Activated T-helper 2 cell treated with anti-CD3 and anti-CD28 coated beads, Interferon-gamma antibody, Interleukin-2, Interleukin-4, amounts not matched to agents 10 μg/mL and 5 μg/mL and 100 μg/mL, durations not matched to agents 14 hours and 24 hours and 36 hours (primary cell): Measurements from ENCODE around the gene HEXB. TPM values are rescaled to one million over a fixed set of nuclear protein-coding genes. Genes with fewer than 3 reads are reported as not detected.

Experiments used
- DNase-seq: peaks from one replicate; pipeline ENCODE4 v3.0.0; 2021; ENCODE audit warnings: low spot score
- H3K27ac Mint-ChIP-seq: one replicate; pipeline ENCODE4 v1.8.0; 2021; ENCODE audit warnings: mixed read lengths
- H3K27me3 Mint-ChIP-seq: one replicate; pipeline ENCODE4 v1.8.0; 2021; ENCODE audit warnings: low read depth, mixed read lengths
- H3K36me3 Mint-ChIP-seq: one replicate; pipeline ENCODE4 v1.8.0; 2021; ENCODE audit warnings: low read depth, mixed read lengths
- H3K4me1 Mint-ChIP-seq: one replicate; pipeline ENCODE4 v1.8.0; 2021; ENCODE audit warnings: low read depth, mixed read lengths
- H3K4me3 Mint-ChIP-seq: one replicate; pipeline ENCODE4 v1.8.0; 2021; ENCODE audit warnings: low read depth, mild to moderate bottlenecking, moderate library complexity, mixed read lengths
- H3K9me3 Mint-ChIP-seq: one replicate; pipeline ENCODE4 v1.8.0; 2021; ENCODE audit warnings: mixed read lengths
- intact Hi-C: fragments of 100-400 bp; cut with micrococcal nuclease; formaldehyde crosslinking; loops from one replicate; pipeline ENCODE4 v1.15.1; 2023
- total RNA-seq: library from RNA; stranded (reverse); gene quantifications from 2 replicates; pipeline ENCODE4 v1.2.3, GENCODE V29; 2022

HEXB gene
- 56.6 and 59.0 TPM in 2 replicates for total RNA-seq

- intact Hi-C loops, result loop anchor here (2.0 to 10.0 kb wide), 2 partner anchors 82 to 370 kb away; partner anchors contain the start of genes GCNT4, GFM2 and NSA2
- Mint-ChIP-seq H3K27ac (peak within 1 kb of the TSS; percentile 23), H3K9me3 (no peaks in the 10 kb centered on the region), H3K36me3 (peaks cover 24% of the 10 kb centered on the region), H3K4me3 (peak within 1 kb of the TSS; percentile 81), H3K27me3 (peaks cover 17% of the 10 kb centered on the region), H3K4me1 (peaks cover 17% of the 10 kb centered on the region)
- peak; percentile 79 for DNase-seq
Measured at GRCh38 chr5:74684900-74685851, at the start of gene HEXB. HEXB (plus strand) TSS chr5:74685233; CDS start chr5:74685261, 28 bp downstream.

- peaks cover 50% of the 10 kb centered on the region for H3K27me3 Mint-ChIP-seq
- H3K9me3 Mint-ChIP-seq, result no peaks in the 10 kb centered on the region
- intact Hi-C loops, result no loop called here
- DNase-seq, result no peak
- H3K4me1 Mint-ChIP-seq, result peaks cover 25% of the 10 kb centered on the region
- no peaks in the 10 kb centered on the region for H3K36me3 Mint-ChIP-seq
- no peak overlapping the region for H3K4me3 Mint-ChIP-seq
- H3K27ac Mint-ChIP-seq, result no peak overlapping the region
Measured at GRCh38 chr5:74636149-74636548, 48.9 kb upstream of the HEXB start.

GRCh38 chr5:74636552-74636951 is 48.5 kb upstream of the HEXB start:
- H3K27ac Mint-ChIP-seq, result no peak overlapping the region
- peaks cover 24% of the 10 kb centered on the region for H3K4me1 Mint-ChIP-seq
- no peak overlapping the region for H3K4me3 Mint-ChIP-seq
- no peak for DNase-seq
- peaks cover 53% of the 10 kb centered on the region for H3K27me3 Mint-ChIP-seq
- intact Hi-C loops, result no loop called here
- H3K36me3 Mint-ChIP-seq, result no peaks in the 10 kb centered on the region
- H3K9me3 Mint-ChIP-seq, result no peaks in the 10 kb centered on the region

- peaks cover 72% of the 10 kb centered on the region for H3K27me3 Mint-ChIP-seq
- H3K4me3 Mint-ChIP-seq, result no peak overlapping the region
Measured at GRCh38 chr5:74638544-74638969, 46.5 kb upstream of the HEXB start.

GRCh38 chr5:74638970-74639806 is 45.8 kb upstream of the HEXB start:
- Mint-ChIP-seq H3K36me3 (no peaks in the 10 kb centered on the region), H3K9me3 (no peaks in the 10 kb centered on the region), H3K4me3 (peak overlapping the region; percentile 79), H3K27ac (no peak overlapping the region), H3K4me1 (peaks cover 22% of the 10 kb centered on the region), H3K27me3 (peaks cover 77% of the 10 kb centered on the region)
- DNase-seq, result no peak
- intact Hi-C loops, result loop anchor here (1.0 kb wide), 1 partner anchor 8 kb away; no protein-coding TSS in a partner anchor

More at GRCh38 chr5:74638544-74638969, 46.5 kb upstream of the HEXB start:
- DNase-seq, result no peak
- intact Hi-C loops, result no loop called here
- no peaks in the 10 kb centered on the region for H3K9me3 Mint-ChIP-seq
- H3K27ac Mint-ChIP-seq, result no peak overlapping the region
- peaks cover 22% of the 10 kb centered on the region for H3K4me1 Mint-ChIP-seq
- no peaks in the 10 kb centered on the region for H3K36me3 Mint-ChIP-seq

GRCh38 chr5:74639807-74640449 is 45.1 kb upstream of the HEXB start:
- peaks cover 22% of the 10 kb centered on the region for H3K4me1 Mint-ChIP-seq
- no peaks in the 10 kb centered on the region for H3K9me3 Mint-ChIP-seq
- peak overlapping the region; percentile 79 for H3K4me3 Mint-ChIP-seq
- no peak overlapping the region for H3K27ac Mint-ChIP-seq
- intact Hi-C loops, result loop anchor here (1.0 to 10.0 kb wide), 4 partner anchors 9 to 443 kb away; no protein-coding TSS in a partner anchor
- peaks cover 76% of the 10 kb centered on the region for H3K27me3 Mint-ChIP-seq
- DNase-seq, result peak; percentile 18
- no peaks in the 10 kb centered on the region for H3K36me3 Mint-ChIP-seq

- H3K9me3 Mint-ChIP-seq, result no peaks in the 10 kb centered on the region
- no peak within 1 kb of the TSS for H3K27ac Mint-ChIP-seq
- no peaks in the 10 kb centered on the region for H3K36me3 Mint-ChIP-seq
- DNase-seq, result peak; percentile 71
- H3K4me3 Mint-ChIP-seq, result peak within 1 kb of the TSS; percentile 79
- peaks cover 81% of the 10 kb centered on the region for H3K27me3 Mint-ChIP-seq
- intact Hi-C loops, result loop anchor here (5.0 to 10.0 kb wide), 3 partner anchors 246 to 443 kb away; no protein-coding TSS in a partner anchor
- H3K4me1 Mint-ChIP-seq, result peaks cover 22% of the 10 kb centered on the region
Measured at GRCh38 chr5:74640450-74640953, 44.5 kb upstream of the HEXB start, which contains the start of gene ENC1. ENC1 (minus strand) TSS chr5:74640728; CDS start chr5:74636485, 4,243 bp downstream.

- no peaks in the 10 kb centered on the region for H3K9me3 Mint-ChIP-seq
- intact Hi-C loops, result loop anchor here (5.0 to 10.0 kb wide), 3 partner anchors 246 to 444 kb away; no protein-coding TSS in a partner anchor
- H3K4me1 Mint-ChIP-seq, result peaks cover 22% of the 10 kb centered on the region
- H3K27me3 Mint-ChIP-seq, result peaks cover 80% of the 10 kb centered on the region
- peak; percentile 9 for DNase-seq
- H3K4me3 Mint-ChIP-seq, result peak overlapping the region; percentile 79
- H3K27ac Mint-ChIP-seq, result no peak overlapping the region
- no peaks in the 10 kb centered on the region for H3K36me3 Mint-ChIP-seq
Measured at GRCh38 chr5:74640954-74641734, 43.9 kb upstream of the HEXB start.

- intact Hi-C loops, result loop anchor here (5.0 to 10.0 kb wide), 3 partner anchors 247 to 445 kb away; no protein-coding TSS in a partner anchor
- Mint-ChIP-seq H3K4me1 (peaks cover 22% of the 10 kb centered on the region), H3K27ac (no peak overlapping the region), H3K9me3 (no peaks in the 10 kb centered on the region), H3K27me3 (peaks cover 74% of the 10 kb centered on the region), H3K4me3 (peak overlapping the region; percentile 79), H3K36me3 (no peaks in the 10 kb centered on the region)
- DNase-seq, result no peak
Measured at GRCh38 chr5:74641735-74642542, 43.1 kb upstream of the HEXB start.

- no peak overlapping the region for H3K4me3 Mint-ChIP-seq
- no peaks in the 10 kb centered on the region for H3K9me3 Mint-ChIP-seq
Measured at GRCh38 chr5:74642543-74642863, 42.5 kb upstream of the HEXB start.

More at GRCh38 chr5:74642543-74642863, 42.5 kb upstream of the HEXB start:
- H3K4me1 Mint-ChIP-seq, result peaks cover 22% of the 10 kb centered on the region
- no peak for DNase-seq
- intact Hi-C loops, result loop anchor here (5.0 to 10.0 kb wide), 3 partner anchors 248 to 445 kb away; no protein-coding TSS in a partner anchor
- H3K27me3 Mint-ChIP-seq, result peaks cover 73% of the 10 kb centered on the region
- H3K36me3 Mint-ChIP-seq, result no peaks in the 10 kb centered on the region
- H3K27ac Mint-ChIP-seq, result no peak overlapping the region
